Breast epithelium (tissue), 4 donors: Measurements from ENCODE around the gene MYADML2. TPM values are rescaled to one million over a fixed set of nuclear protein-coding genes. Genes with fewer than 3 reads are reported as not detected.

Experiments used
- DNase-seq, 2 donors: peaks; one replicate each; pipeline ENCODE4 v3.0.0-alpha.2; 2019; ENCODE audit warnings: low spot score in 2 of 2
- H3K27ac ChIP-seq, 2 donors: fragments of 200-600 bp; sonication (generic) in 1 of 2; one replicate each; pipeline ENCODE4 v1.5.1; 2016 to 2019; ENCODE audit warnings: mild to moderate bottlenecking in 1 of 2
- H3K27me3 ChIP-seq, 2 donors: fragments of 200-600 bp; sonication (generic) in 1 of 2; one replicate each; pipeline versions ENCODE4 v1.5.1 to v1.6.0; 2017 to 2019; ENCODE audit warnings: control low read depth in 1 of 2, mild to moderate bottlenecking in 1 of 2
- H3K36me3 ChIP-seq: fragments of 200-600 bp; one replicate; pipeline ENCODE4 v1.5.1; 2019
- H3K4me1 ChIP-seq, 2 donors: fragments of 200-600 bp; sonication (generic); one replicate each; pipeline ENCODE4 v1.5.1; 2016 to 2019; ENCODE audit warnings: control low read depth in 1 of 2
- H3K4me3 ChIP-seq, 3 donors: fragments of 200-600 bp; sonication (generic); 1 replicate in 2 of 3; 2 replicates in 1 of 3; pipeline ENCODE4 v1.5.1; 2016 to 2019; ENCODE audit warnings: mild to moderate bottlenecking in 3 of 3, moderate library complexity in 2 of 3
- H3K9me3 ChIP-seq, 2 donors: fragments of 200-600 bp; sonication (generic) in 1 of 2; one replicate each; pipeline ENCODE4 v1.5.1; 2016 to 2019; ENCODE audit warnings: control low read depth in 1 of 2
- CTCF ChIP-seq, 3 donors: fragments of 450-650 bp; IDR thresholded peaks; one replicate each; pipeline ENCODE4 v1.5.1; 2016 to 2017; ENCODE audit warnings: antibody characterized with exemption in 3 of 3, mild to moderate bottlenecking in 3 of 3, moderate library complexity in 3 of 3
- POLR2A ChIP-seq: fragments of 450-650 bp; IDR thresholded peaks from one replicate; pipeline ENCODE4 v1.6.1; 2016; ENCODE audit warnings: antibody characterized with exemption, mild to moderate bottlenecking, moderate library complexity
- POLR2AphosphoS5 ChIP-seq, 3 donors: sonication (generic); formaldehyde crosslinking; IDR thresholded peaks; one replicate each; pipeline ENCODE4 v1.6.1; 2017; ENCODE audit warnings: antibody characterized with exemption in 3 of 3
- intact Hi-C: fragments of 100-400 bp; cut with DNase I; formaldehyde crosslinking; loops from one replicate; pipeline ENCODE4 v1.15.1; 2023; ENCODE audit warnings: low total_unique reads
- total RNA-seq, 3 donors: library from RNA; depleted of rRNA; stranded (reverse); fragments of >200 nt; gene quantifications; one replicate each; pipeline ENCODE4 v1.1.0, GENCODE V29; 2016

MYADML2 gene
- total RNA-seq, 3 donors from 2014 or later, result not detected

DNA sequence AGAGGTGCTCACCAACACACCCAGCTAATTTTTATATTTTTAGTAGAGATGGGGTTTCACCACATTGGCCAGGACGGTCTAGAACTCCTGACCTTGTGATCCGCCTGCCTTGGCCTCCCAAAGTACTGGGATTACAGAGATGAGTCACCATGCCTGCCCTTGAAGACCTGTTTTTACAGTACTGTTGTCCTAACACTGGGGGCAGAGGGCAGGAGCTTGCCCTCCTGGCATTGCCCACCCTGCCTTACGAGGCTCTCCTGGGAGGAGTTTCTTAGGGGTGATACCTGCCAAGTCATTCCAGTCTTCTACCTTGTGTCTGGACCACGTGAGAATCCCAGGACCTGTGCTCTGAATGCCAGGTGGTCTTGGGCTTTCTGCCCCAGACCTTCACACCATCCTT lies 33.1 kb upstream of the MYADML2 start:
- no peak overlapping the region for H3K4me3 ChIP-seq
- H3K36me3 ChIP-seq, result peaks cover 1% of the 10 kb centered on the region
- H3K4me1 ChIP-seq, result peaks cover 0 to 8% of the 10 kb centered on the region in 2 donors
- intact Hi-C loops, result no loop called here
- H3K9me3 ChIP-seq, result no peaks in the 10 kb centered on the region
- H3K27me3 ChIP-seq, result no peaks in the 10 kb centered on the region
- no peak for DNase-seq
- TF ChIP-seq CTCF (IDR thresholded peaks at IDR 0.05) (no peak), POLR2A (no peak), POLR2AphosphoS5 (IDR thresholded peaks at IDR 0.05) (no peak)
- no peak overlapping the region for H3K27ac ChIP-seq

GRCh38 chr17:81978524-81979298 lies 31.7 kb upstream of the MYADML2 start:
- peak overlapping the region; percentile 78 to 93 (median 88) for H3K4me3 ChIP-seq
- DNase-seq, result no peak
- intact Hi-C loops, result no loop called here
- no peak overlapping the region for H3K27ac ChIP-seq
- no peaks in the 10 kb centered on the region for H3K27me3 ChIP-seq
- peaks cover 0 to 8% of the 10 kb centered on the region in 2 donors for H3K4me1 ChIP-seq
- TF ChIP-seq POLR2A (no peak), CTCF (IDR thresholded peaks at IDR 0.05) (no peak), POLR2AphosphoS5 (IDR thresholded peaks at IDR 0.05) (no peak)
- H3K9me3 ChIP-seq, result no peaks in the 10 kb centered on the region
- H3K36me3 ChIP-seq, result no peaks in the 10 kb centered on the region

GRCh38 chr17:81977211-81977808 lies 30.3 kb upstream of the MYADML2 start, which contains the start of gene ASPSCR1:
Gene ASPSCR1, plus strand, starts transcription at chr17:81977629. Its CDS starts 18 bp downstream, at chr17:81977647.
- Histone ChIP-seq H3K4me3 (peak within 1 kb of the TSS; percentile 78 to 93 (median 88)), H3K4me1 (peaks cover 0 to 8% of the 10 kb centered on the region in 2 donors), H3K36me3 (no peaks in the 10 kb centered on the region), H3K27ac (peak within 1 kb of the TSS; percentile 91), H3K27me3 (no peaks in the 10 kb centered on the region), H3K9me3 (peaks cover 0 to 4% of the 10 kb centered on the region in 2 donors)
- peak; percentile 83 to 87 for DNase-seq
- intact Hi-C loops, result no loop called here
- peak; percentile 51 to 73 (median 61) for TF ChIP-seq POLR2AphosphoS5 (IDR thresholded peaks at IDR 0.05)
- TF ChIP-seq POLR2A, result no peak

GRCh38 chr17:81976332-81977210 lies 29.5 kb upstream of the MYADML2 start:
- Histone ChIP-seq H3K27me3 (no peaks in the 10 kb centered on the region), H3K4me3 (peak overlapping the region; percentile 78 to 93 (median 88)), H3K4me1 (peaks cover 0 to 8% of the 10 kb centered on the region in 2 donors), H3K36me3 (no peaks in the 10 kb centered on the region), H3K27ac (peak overlapping the region; percentile 91), H3K9me3 (peaks cover 0 to 4% of the 10 kb centered on the region in 2 donors)
- DNase-seq, result peak in 1 of 2 donors; percentile 39
- TF ChIP-seq POLR2AphosphoS5 (IDR thresholded peaks at IDR 0.05), result no peak
- no peak for TF ChIP-seq POLR2A
- intact Hi-C loops, result no loop called here

GRCh38 chr17:81973432-81973831 lies 26.4 kb upstream of the MYADML2 start:
- Histone ChIP-seq H3K27me3 (no peaks in the 10 kb centered on the region), H3K9me3 (peaks cover 0 to 4% of the 10 kb centered on the region in 2 donors), H3K4me3 (no peak overlapping the region), H3K27ac (no peak overlapping the region), H3K4me1 (peaks cover 0 to 4% of the 10 kb centered on the region in 2 donors), H3K36me3 (no peaks in the 10 kb centered on the region)
- intact Hi-C loops, result no loop called here
- TF ChIP-seq POLR2AphosphoS5 (IDR thresholded peaks at IDR 0.05), result no peak
- no peak for TF ChIP-seq CTCF (IDR thresholded peaks at IDR 0.05)
- no peak for DNase-seq
